Motor neuron (in vitro differentiated cells): ENCODE data around the gene PEX16. TPM values are rescaled to one million over a fixed set of nuclear protein-coding genes. Genes with fewer than 3 reads are reported as not detected.
A peak's percentile ranks its signal among the peaks of the same experiment; 100 is the strongest.

Source experiments
- ATAC-seq, 8 experiments: fragments of 200-7000 bp; cut with Tn5 transposase; replicated peaks in 6 of 8; 2 replicates each; pipeline ENCODE4 v1.8.0; 2021; ENCODE audit warnings: mild to moderate bottlenecking in 8 of 8, moderate library complexity in 8 of 8
- H3K27ac ChIP-seq, 2 donors: fragments of 250-450 bp; sonication (Bioruptor Pico); 2 replicates each; pipeline ENCODE4 v1.9.0; 2021; ENCODE audit warnings: antibody characterized with exemption in 2 of 2, mild to moderate bottlenecking in 2 of 2, moderate library complexity in 1 of 2
- H3K4me1 ChIP-seq, 2 donors: fragments of 250-450 bp; sonication (Bioruptor Pico); replicated peaks in 1 of 2; 2 replicates each; pipeline ENCODE4 v1.6.1; 2021; ENCODE audit warnings: antibody characterized with exemption in 2 of 2, mild to moderate bottlenecking in 2 of 2, moderate library complexity in 1 of 2
- H3K4me3 ChIP-seq, 5 donors: fragments of 250-450 bp; sonication (Bioruptor Pico); 2 replicates each; pipeline ENCODE4 v1.9.0; 2021; ENCODE audit warnings: antibody characterized with exemption in 5 of 5, mild to moderate bottlenecking in 5 of 5, moderate library complexity in 4 of 5
- WGBS, 10 experiments: fragments of 450-650 bp; shearing (Covaris generic); methylation state at CpG; one replicate each; pipeline ENCODE4 v1.0.0; 2022; 5-methylcytosine and 5-hydroxymethylcytosine counted together
- in situ Hi-C, 9 experiments: fragments of 400-800 bp; cut with MboI; loops; one replicate each; pipeline ENCODE4 v1.15.0; 2021; ENCODE audit warnings: low sequenced_read_pairs in 9 of 9, low pct_unique_long_range_greater_than_20kb in 2 of 9; ENCODE audit not compliant: unreplicated experiment in 9 of 9
- total RNA-seq, 8 experiments: library from RNA; unstranded; fragments of 300-600 nt; gene quantifications; 2 replicates each; pipeline versions ENCODE4 v1.2.3 to v1.2.4, GENCODE V29; 2022

Gene PEX16
- total RNA-seq, 8 experiments from 2014 or later: 22.7 to 51.5 (median 28.6) TPM

DNA sequence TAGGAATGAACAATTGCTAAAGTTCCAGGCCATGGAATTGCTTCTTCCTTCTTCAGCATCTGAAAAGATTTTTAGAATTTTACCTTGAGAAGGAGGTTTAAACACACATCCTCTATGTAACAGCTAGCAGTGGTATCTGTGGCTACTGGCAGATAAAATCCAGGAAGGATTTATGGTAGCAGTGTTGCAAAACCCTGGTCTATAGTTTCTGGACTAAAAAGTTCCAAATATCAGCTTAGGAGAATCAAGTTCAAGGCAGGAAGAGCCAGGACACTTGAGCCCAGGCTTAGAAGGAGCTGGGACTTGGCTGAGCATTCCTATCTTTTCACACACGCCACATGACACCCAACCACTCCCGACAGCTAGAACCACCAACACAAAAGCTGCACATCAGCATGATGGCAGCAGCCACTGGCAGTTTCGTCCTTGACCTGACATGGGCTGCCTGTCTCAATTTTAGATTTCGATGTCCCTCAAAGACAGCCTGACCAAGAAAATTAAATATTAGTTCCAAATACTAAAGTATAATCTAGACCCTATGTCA is 18.9 kb upstream of the PEX16 start:
- Histone ChIP-seq H3K27ac (no peak overlapping the region), H3K4me3 (no peak overlapping the region), H3K4me1 (no peaks in the 10 kb centered on the region)
- 79 to 100% (median 90%) methylated on average over 1 to 4 of the region's 4 CpGs; no CpG with 5 or more reads in 2 of the 10 experiments for WGBS, 10 experiments
- ATAC-seq: no peak
- in situ Hi-C loops: no loop called here

DNA sequence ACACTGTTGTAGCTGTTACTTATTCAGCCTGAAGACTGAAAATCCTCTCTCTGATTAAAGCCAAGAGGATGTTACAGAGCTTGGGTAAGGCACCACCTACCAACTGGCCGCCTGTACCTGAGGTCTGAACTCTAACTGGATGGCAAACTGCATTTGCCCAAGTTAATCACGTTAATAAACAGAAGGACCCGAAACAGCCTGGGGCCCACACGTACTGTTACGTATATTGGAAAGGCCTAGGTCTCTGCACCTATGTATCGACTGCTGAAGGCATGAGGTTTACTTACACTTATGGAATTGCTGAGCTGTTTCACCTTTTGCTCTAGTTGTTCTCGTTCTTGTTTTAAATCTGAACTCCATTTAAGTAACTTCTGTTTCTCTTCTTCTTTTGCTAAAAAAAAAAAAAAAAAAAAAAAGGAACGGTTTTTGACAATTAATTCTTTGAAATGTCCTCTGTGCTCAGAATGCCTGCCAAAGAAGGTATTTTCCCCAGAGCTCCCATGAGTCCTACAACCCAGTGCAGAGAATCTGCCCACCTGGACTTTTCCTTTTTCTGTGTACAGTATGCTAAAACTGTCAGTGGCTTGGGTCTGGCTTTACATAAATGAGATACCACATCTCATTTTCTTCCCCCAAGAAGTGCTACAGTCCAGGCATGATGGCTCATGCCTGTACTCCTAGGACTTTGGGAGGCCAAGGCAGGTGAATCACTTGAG is 17.8 kb upstream of the PEX16 start:
- no peak overlapping the region for H3K27ac ChIP-seq
- ATAC-seq: no peak
- H3K4me3 ChIP-seq: no peak overlapping the region
- WGBS, 10 experiments: 79 to 100% (median 94%) methylated on average over 1 to 8 of the region's 8 CpGs; no CpG with 5 or more reads in 1 of the 10 experiments
- no peaks in the 10 kb centered on the region for H3K4me1 ChIP-seq
- in situ Hi-C loops: no loop called here

DNA sequence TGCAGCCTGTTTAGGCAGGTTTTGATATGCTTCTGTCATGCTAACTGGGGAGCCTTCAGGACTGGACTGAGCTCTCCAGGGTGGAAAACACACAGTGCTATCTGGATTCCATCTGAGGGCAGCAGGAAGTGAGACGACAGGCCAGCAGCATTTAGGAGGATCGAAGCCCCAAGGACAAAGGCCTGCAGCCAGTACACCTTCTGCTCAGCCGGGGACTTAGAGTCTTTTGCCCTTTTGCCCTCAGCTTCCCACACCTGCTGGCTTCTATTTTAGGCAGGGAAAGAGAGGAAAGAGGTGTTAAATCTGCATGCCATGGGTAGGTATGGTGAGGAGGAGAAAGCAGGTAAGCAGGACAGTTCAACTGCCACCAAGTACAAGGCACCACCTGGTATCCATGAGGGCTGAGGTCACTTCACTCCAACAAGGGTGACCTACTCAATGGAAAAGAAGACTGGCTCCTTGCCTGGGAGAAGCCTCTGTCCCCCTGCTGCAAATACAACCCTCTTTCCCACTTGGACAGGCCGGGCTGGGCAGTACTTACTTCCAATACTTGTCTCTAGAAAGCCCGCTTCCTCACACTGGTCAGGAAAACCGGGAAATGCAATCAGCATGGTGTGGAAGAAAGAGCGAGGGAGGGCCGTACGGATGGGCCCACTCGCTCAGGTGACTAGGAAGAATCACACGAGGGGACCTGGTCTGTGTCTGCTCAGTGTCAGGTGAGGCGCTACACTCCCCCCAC is 17.1 kb upstream of the PEX16 start:
- in situ Hi-C loops: no loop called here
- H3K4me3 ChIP-seq: no peak overlapping the region
- H3K4me1 ChIP-seq: no peaks in the 10 kb centered on the region
- peak in 3 of 8 experiments; percentile 27 to 49 (median 41) for ATAC-seq
- no peak overlapping the region for H3K27ac ChIP-seq
- WGBS, 10 experiments: 82 to 98% (median 84%) methylated on average over 2 to 9 of the region's 12 CpGs; no CpG with 5 or more reads in 5 of the 10 experiments

DNA sequence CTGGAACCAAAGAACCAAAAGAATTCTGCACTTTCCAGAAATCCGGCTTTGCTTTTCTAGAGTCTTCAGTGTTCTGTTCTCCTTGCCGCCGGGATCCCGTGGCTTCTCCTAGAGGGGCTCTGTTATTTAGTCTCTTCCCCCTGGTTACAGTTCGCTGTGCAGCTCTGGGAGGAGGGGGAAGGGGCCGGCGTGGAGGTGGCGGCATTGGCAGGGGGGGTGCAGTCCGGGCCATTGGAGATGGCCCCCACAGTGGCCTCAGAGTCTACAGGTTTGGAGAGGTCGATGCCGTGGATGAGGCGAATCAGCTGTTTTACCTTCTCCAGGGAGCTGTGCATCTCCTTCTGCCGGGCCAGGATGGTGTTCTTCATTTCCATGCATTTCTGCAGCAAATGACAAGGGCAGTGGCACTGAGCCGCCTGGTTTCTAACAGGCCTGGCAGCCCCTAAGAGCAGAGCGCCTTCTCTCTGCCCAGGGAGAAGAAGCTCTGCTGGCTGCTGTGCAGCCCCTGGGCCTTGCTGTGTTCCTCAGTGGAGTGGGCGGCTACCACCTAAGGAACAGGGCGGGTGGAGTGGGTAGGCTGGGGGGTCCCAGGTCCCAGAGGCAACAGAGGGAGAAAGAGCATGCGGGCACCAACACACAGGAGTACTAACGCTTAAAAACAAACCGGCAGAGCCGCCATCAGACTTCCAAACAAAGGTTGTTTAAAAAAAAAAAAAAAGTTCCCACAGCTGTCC is 16.3 kb upstream of the PEX16 start:
- ATAC-seq: peak in 2 of 8 experiments; percentile 6 to 23
- Histone ChIP-seq H3K4me1 (no peaks in the 10 kb centered on the region), H3K27ac (no peak overlapping the region), H3K4me3 (no peak overlapping the region)
- 80 to 100% (median 100%) methylated on average over 1 to 4 of the region's 21 CpGs; no CpG with 5 or more reads in 3 of the 10 experiments for WGBS, 10 experiments
- in situ Hi-C loops: no loop called here

DNA sequence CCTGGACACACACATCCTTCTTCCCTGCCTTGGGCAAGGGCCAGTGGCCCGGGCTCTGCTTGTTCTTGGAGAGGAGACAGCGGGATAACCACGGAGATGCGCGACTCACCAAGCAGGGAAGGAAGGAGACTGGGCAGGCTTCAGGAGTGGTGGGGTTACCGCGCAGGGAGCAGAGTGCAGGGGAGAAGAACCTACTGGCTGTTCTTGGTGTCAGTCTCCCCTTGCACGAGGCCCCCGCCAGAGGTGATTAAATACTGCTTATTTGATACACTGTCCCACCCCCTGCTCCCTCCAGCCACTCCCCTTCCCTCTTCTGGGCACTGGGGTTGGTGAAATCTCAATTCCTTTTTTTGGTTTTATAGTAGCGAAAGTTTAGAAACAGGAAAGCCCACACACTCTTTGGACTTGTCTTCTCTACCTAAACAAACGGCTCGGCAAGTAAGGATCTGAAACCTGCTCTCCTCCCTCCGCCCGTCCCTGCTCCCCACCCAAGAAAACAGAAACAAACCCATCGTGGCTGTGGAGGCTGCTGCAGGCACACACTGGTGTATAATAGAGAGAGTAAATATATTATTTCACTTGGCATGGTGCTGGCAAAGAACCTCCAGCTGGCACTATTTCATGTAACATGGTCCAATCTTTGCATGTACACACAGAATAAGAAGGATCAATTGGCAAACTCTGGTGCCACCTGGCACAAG is 15.6 kb upstream of the PEX16 start:
- WGBS, 10 experiments: 40 to 100% (median 90%) methylated on average over 1 to 15 of the region's 15 CpGs; no CpG with 5 or more reads in 2 of the 10 experiments
- H3K4me3 ChIP-seq: no peak overlapping the region
- ATAC-seq: no peak
- H3K27ac ChIP-seq: no peak overlapping the region
- in situ Hi-C loops: no loop called here
- no peaks in the 10 kb centered on the region for H3K4me1 ChIP-seq

DNA sequence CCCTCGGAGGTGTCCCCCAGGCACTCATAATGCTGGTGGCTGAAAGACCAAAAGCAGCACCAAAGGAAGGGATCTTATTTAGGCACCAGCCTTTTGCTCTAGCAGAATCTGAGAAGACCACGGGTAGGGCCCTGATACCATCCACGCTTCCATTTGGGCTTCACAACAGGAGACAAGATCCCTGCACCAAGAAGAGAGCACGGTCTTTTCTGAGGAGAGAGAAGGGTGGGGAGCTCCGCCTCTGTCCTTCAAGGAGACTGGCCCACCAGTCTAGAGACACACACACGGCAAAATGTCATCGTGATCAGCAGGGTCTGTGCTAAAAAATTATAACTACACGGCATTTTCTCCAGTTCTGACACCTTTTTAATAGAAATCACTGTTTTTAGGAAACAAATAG is 14.5 kb upstream of the PEX16 start:
- in situ Hi-C loops: no loop called here
- Histone ChIP-seq H3K27ac (no peak overlapping the region), H3K4me3 (no peak overlapping the region), H3K4me1 (no peaks in the 10 kb centered on the region)
- 83 to 100% (median 93%) methylated on average over 1 to 8 of the region's 8 CpGs; no CpG with 5 or more reads in 1 of the 10 experiments for WGBS, 10 experiments
- no peak for ATAC-seq

DNA sequence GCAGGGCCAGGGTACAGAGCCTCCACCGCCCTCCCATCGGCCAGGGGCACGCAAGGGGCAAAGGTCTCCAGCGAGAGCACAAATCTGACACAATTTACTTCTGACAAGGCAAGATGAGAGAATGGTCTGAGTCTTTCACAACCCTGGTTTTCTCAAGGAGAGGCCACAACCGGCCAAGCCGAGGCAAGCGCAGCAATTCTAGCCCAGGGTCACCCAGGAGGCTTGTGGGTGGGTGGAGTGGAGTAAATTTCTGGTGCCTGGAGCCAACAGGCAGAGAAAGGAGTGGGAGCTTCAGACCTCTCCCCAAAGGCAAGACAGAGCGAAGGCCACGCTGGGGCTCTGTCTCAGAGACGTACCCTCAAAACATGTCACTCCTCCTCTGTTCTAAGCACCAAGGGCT is 14.1 kb upstream of the PEX16 start:
- ATAC-seq: no peak
- 78 to 100% (median 87%) methylated on average over 2 to 4 of the region's 10 CpGs; no CpG with 5 or more reads in 5 of the 10 experiments for WGBS, 10 experiments
- in situ Hi-C loops: no loop called here
- H3K4me1 ChIP-seq: no peaks in the 10 kb centered on the region
- no peak overlapping the region for H3K4me3 ChIP-seq
- no peak overlapping the region for H3K27ac ChIP-seq

DNA sequence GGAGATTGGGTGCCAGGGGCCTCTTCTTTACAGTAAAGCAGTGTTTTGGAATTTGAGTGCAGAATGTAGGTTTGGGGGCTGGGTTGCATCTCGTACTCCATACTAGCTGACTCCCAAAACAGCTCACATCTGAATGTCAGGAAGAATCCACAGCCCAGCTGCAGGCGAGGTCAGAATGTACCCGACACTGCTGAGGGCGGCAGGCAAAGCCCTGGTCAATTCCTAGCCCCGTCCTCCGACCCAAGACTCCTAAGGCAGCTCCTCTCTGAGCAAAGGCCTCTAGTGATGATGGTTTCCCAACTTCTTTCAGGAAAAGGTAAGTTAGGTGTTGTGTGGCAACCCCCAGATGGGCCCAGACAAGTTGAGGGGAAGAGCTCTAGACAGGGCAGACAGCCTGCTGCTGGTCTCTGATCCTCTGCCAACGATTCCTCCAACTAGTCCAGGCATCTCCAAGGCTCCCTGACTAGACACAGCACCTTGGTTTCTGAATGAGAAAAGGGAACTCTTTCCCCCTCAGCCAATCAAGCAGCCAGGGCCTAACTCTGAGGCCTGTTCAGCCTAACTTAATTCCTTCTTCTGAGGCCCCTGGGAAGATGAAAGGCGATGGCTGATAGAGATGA is 13.4 kb upstream of the PEX16 start:
- in situ Hi-C loops: no loop called here
- peak in 1 of 8 experiments; percentile 38 for ATAC-seq
- H3K4me1 ChIP-seq: peaks cover 0 to under 1% of the 10 kb centered on the region in 2 donors
- H3K4me3 ChIP-seq: no peak overlapping the region
- 60 to 100% (median 82%) methylated on average over 1 to 5 of the region's 8 CpGs; no CpG with 5 or more reads in 3 of the 10 experiments for WGBS, 10 experiments
- H3K27ac ChIP-seq: no peak overlapping the region

DNA sequence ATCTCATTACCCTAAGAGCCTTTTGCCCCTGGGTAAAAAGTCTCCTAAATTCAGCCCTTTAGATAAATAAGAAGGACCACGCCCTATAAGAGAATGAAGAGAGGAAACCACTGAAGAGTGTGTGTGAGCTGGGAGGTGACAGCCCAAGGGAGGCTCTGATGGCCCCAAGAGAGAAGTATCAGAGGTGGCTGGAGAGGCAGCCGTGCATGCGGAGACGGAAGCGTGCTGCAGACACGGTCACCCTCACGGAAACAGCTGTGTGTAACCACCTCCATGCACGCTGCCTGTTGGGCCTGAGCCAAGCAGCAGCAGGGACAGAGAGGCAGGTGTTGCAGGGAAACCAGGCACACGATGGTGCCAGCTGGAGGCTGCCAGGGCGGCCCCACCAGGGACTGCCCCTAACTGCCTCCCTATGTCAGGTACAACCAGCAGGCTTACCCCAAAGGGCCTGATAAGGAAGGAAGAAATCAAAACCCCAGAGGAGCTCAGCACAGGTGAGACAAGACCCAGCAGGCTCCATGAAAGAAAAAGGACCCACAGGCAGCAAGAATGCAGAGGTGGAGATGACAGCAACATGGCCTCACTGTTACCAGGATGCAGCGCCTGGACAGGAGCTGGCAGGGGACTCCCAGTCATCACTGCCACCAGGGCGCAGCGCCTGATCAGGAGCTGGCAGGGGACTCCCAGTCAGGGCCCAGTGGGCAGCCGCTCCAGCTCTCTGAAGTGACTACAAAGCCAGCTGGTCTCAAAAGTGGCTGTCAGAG is 12.5 kb upstream of the PEX16 start:
- H3K4me1 ChIP-seq: peaks cover 0 to 5% of the 10 kb centered on the region in 2 donors
- WGBS, 10 experiments: 75 to 100% (median 90%) methylated on average over 1 to 5 of the region's 14 CpGs; no CpG with 5 or more reads in 4 of the 10 experiments
- peak in 3 of 8 experiments; percentile 45 to 59 (median 49) for ATAC-seq
- H3K27ac ChIP-seq: no peak overlapping the region
- no peak overlapping the region for H3K4me3 ChIP-seq
- in situ Hi-C loops: no loop called here

DNA sequence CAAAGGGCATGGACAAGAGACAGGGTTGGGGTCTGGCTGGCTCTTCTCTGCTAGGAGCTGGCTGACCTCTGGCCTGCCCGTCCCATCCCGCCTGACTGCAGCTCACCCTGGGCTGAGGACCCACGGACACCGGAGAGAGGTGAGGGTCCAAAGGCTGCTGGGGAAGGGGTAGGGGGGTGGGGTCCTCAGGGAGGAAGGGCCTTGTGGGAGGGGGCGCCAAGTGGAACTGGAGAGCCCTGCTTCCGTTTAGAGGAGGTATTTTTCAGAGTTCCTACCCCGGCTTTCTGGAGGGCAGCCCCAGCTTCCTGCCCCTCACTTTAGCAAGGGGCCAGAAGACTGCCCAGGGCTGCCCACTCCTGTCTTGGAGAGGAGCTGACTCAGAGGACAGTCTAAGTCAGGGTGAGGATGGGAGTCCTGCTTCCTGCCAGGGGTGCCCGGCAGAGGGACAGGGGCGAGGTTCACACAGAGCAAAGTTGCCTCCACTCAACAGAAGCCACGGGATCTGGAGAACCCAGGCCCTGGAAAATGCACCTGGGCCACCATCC is 11.9 kb upstream of the PEX16 start:
- ATAC-seq: peak in 2 of 8 experiments; percentile 19 to 41
- Histone ChIP-seq H3K4me1 (peaks cover 0 to 5% of the 10 kb centered on the region in 2 donors), H3K4me3 (no peak overlapping the region), H3K27ac (no peak overlapping the region)
- in situ Hi-C loops: no loop called here
- 20 to 83% (median 60%) methylated on average over 1 of the region's 10 CpGs; no CpG with 5 or more reads in 7 of the 10 experiments for WGBS, 10 experiments

DNA sequence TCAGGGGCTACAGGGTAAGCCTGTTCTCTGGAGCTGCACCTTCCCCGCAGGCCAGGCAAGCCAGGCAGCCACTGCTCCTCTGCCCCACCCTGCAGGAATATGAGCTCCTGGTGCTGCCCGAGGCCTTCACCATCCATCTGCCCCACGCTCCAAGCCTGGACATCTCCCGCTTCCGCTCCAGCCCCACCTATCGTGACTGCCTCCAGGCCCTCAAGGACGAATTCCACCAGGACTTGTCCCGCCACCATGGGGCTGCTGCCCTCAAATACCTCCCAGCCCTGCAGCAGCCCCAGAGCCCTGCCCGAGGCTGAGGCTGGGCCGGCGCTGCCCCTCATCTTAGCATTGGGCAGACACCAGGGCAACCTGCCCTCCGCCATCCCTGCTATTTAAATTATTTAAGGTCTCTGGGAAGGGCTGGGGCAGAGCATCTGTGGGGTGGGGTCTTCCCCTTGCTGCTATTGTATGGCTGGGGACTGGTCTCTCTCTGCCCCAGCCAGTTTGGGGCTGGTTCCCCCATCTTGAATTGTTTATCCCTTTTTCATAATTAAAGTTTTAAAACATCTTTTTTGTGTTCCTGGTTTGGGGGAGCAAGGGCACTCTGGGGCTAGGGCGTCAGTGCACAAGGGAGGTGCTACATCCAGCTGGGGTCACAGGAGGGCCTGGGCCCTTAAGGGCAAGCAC is 11.0 kb upstream of the PEX16 start:
- ATAC-seq: peak in 2 of 8 experiments; percentile 28 to 34
- Histone ChIP-seq H3K4me1 (peaks cover 0 to 5% of the 10 kb centered on the region in 2 donors), H3K27ac (no peak overlapping the region), H3K4me3 (no peak overlapping the region)
- 86 to 100% methylated on average over 1 to 5 of the region's 13 CpGs; no CpG with 5 or more reads in 8 of the 10 experiments for WGBS, 10 experiments
- in situ Hi-C loops: no loop called here
